SKM-1 treated with dmso at 0.1 percent for 144 hours (cell line): Measurements from ENCODE around the gene DDX55.
"Not testable (repeated sequence)": the region's sequence is repeated elsewhere in the genome, so short reads cannot be mapped to it uniquely, and the experiment has no call there.

Experiments used
- DNase-seq: peaks from one replicate; lab custom pipeline; 2025; ENCODE audit not compliant: unreplicated experiment; lab: John Stamatoyannopoulos, UW

DDX55 gene, protein sequence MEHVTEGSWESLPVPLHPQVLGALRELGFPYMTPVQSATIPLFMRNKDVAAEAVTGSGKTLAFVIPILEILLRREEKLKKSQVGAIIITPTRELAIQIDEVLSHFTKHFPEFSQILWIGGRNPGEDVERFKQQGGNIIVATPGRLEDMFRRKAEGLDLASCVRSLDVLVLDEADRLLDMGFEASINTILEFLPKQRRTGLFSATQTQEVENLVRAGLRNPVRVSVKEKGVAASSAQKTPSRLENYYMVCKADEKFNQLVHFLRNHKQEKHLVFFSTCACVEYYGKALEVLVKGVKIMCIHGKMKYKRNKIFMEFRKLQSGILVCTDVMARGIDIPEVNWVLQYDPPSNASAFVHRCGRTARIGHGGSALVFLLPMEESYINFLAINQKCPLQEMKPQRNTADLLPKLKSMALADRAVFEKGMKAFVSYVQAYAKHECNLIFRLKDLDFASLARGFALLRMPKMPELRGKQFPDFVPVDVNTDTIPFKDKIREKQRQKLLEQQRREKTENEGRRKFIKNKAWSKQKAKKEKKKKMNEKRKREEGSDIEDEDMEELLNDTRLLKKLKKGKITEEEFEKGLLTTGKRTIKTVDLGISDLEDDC

GRCh38 chr12:123601602-123602489 is at the start of gene DDX55:
TSS of gene DDX55 (plus strand) at chr12:123602099. CDS start at chr12:123602149, 50 bp downstream.
- DNase-seq, result peak; percentile 38

DNA sequence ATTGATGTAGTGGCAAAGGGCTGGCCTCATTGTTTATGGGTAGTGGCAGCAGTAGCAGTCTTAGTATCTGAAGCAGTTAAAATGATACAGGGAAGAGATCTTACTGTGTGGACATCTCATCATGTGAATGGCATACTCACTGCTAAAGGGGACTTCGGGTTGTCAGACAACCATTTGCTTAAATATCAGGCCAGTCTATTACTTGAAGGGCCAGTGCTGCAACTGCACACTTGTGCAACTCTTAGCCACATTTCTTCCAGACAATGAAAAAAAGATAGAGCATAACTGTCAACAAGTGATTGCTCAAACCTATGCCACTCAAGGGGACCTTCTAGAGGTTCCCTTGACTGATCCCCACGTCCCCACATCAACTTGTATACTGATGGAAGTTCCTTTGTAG is 47.8 kb upstream of the DDX55 start:
- peak; percentile 12 for DNase-seq

DNA sequence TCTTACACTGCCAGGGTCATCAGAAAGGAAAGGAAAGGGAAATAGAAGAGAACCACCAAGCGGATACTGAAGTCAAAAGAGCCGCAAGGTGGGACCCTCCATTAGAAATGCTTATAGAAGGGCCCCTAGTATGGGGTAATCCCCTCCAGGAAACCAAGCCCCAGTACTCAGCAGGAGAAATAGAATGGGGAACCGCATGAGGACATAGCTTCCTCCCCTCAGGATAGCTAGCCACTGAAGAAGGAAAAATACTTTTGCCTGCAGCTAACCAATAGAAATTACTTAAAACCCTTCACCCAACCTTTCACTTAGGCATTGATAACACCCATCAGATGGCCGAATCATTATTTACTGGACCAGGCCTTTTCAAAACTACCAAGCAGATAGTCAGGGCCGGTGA is 47.1 kb upstream of the DDX55 start:
- not testable (repeated sequence) for DNase-seq

GRCh38 chr12:123558487-123558886 is 43.4 kb upstream of the DDX55 start:
- not testable (repeated sequence) for DNase-seq

GRCh38 chr12:123559468-123559867 is 42.4 kb upstream of the DDX55 start:
- no peak for DNase-seq

GRCh38 chr12:123571343-123571813 is 30.5 kb upstream of the DDX55 start:
- no peak for DNase-seq

DNA sequence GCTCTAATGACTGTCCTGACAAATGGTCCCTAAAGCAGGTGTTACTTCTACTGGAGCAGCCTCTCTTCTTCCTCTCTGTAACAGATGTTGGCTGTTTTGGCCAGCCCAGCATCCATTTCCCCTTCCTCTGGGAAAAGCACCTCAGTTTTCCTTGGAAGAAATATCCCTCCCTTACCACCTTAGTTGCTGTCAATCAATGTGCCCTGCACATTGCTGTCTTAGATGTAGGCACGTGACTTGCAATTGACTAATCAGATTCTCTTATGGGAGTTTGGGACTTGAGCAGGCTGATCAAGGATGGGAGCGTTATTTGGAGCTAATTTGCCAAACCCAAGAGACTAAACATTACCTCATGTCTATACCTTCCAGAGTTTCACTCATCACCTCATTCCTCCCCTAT is 29.5 kb upstream of the DDX55 start:
- DNase-seq, result no peak

DNA sequence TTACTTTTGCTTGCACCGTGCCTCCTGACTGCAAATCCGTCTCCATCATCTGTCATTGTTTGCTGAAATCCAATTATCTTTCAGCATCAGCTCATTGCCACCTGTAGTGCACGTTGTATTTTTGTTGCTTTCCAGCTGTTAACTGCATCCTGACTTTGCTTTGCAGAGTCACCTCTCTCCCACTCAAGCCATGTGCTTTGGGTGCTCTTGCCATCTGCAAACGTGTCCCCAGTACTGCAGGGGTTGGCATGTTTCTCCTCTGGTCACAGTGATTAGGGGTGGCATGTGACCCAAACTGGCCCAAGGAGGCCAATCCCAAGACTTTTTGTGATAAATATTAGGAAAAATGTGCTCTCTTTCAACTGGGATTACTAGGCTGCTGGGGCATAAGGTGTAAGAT is 28.0 kb upstream of the DDX55 start:
- no peak for DNase-seq

DNA sequence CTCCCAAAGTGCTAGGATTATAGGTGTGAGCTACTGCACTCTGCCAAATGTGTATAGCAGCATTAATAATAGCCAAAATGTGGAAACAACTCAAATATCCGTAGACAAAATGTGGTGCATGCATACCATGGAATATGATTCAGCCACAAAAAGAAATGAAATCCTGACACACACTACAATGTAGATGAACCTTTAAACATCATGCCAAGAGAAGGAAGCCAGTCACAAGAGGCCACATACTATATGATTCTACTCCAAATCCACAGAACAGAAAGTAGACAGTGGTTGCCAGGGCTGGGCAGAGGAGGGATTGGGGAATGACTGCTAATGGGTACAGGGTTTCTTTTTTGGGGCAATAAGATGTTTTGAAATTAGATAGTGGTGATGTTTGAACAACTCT is 25.3 kb upstream of the DDX55 start:
- DNase-seq, result no peak

DNA sequence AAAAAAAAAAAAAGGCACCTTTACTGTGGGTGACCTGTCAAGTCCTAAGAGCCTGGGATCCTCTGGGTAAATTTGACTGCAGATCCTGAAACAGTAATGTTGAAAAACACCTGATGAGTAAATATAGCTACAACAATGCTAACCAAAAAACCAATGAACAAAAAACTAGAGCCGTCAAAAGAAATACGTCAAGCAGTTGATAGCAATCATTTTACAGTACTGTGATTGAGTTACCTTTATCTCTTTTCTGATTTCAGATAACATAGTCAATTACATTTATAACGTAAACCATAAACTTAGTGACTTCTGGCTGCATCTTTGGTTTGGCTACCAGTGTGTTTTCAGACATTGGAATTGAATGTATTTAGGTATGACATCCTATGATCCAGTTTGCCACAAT is 23.7 kb upstream of the DDX55 start:
- no peak for DNase-seq

- not testable (repeated sequence) for DNase-seq
Measured at GRCh38 chr12:123578829-123579228, 23.1 kb upstream of the DDX55 start.

DNA sequence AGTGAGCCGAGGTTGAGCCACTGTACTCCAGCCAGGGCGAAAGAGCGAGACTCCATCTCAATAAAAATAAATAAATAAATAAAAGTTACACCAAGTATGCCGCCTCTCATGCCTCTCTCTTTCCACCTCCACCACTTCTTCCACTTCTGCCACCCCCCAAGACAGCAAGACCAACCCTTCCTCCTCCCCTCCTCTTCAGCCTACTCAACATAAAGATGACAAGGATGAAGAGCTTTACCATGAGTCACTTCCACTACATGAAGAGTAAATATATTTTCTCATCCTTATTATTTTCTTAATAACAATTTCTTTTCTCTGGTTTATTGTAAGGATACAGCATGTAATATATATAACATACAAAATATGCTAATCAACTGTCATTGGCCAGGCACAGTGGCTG is 21.1 kb upstream of the DDX55 start:
- no peak for DNase-seq

GRCh38 chr12:123591702-123592481 is 10.0 kb upstream of the DDX55 start:
- DNase-seq, result no peak

DNA sequence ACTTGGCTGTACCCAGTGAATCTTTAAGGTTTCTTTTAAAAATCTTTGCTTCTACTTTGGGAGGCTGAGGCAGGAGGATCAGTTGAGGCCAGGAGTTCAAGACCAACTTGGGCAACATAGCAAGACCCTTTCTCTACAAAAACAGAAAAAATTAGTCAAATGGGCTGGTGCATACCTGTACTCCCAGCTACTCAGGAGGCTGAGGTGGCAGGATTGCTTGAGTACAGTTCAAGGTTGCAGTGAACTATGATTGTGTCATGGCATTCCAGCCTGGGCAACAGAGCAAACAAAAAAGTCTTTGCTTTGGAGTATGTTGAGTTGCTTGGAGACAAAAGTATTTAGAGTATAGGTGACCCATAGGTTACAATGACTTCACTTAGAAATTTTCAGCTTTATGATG is 6.2 kb upstream of the DDX55 start:
- DNase-seq, result no peak

- DNase-seq, result no peak
Measured at GRCh38 chr12:123597100-123597499, 4.8 kb upstream of the DDX55 start.

GRCh38 chr12:123598522-123598921 is 3.4 kb upstream of the DDX55 start:
- no peak for DNase-seq

- no peak for DNase-seq
Measured at GRCh38 chr12:123599310-123599709, 2.6 kb upstream of the DDX55 start.

GRCh38 chr12:123599721-123600120 is 2.2 kb upstream of the DDX55 start:
- DNase-seq, result no peak

GRCh38 chr12:123602651-123603195 is 824 bp downstream of the DDX55 start:
- no peak for DNase-seq

- not testable (repeated sequence) for DNase-seq
Measured at GRCh38 chr12:123603495-123603894, 1.6 kb downstream of the DDX55 start.
